Fibroblast of villous mesenchyme (primary cell): Measurements from ENCODE around the gene FOXK1. TPM values are rescaled to one million over a fixed set of nuclear protein-coding genes. Genes with fewer than 3 reads are reported as not detected.

Experiments used
- DNase-seq: peaks from one replicate; pipeline ENCODE4 v3.0.0-alpha.2; 2010; ENCODE audit warnings: low read depth
- H3K4me3 ChIP-seq: 2 replicates; pipeline ENCODE4 v1.5.1; 2011; ENCODE audit warnings: low read depth, mild to moderate bottlenecking, low read length
- total RNA-seq: library from RNA; depleted of rRNA; stranded (reverse); fragments of >200 nt; gene quantifications from 2 replicates; pipeline ENCODE4 v1.2.3, GENCODE V29; 2012
- TF ChIP-seq, protein P1 (sequence below): IDR thresholded peaks from 2 replicates; pipeline ENCODE4 v1.5.1; 2012; ENCODE audit warnings: low read depth, mild to moderate bottlenecking, low read length; ENCODE audit not compliant: insufficient read depth

FOXK1 gene
- total RNA-seq, 1 donor: 32.8 TPM

DNA sequence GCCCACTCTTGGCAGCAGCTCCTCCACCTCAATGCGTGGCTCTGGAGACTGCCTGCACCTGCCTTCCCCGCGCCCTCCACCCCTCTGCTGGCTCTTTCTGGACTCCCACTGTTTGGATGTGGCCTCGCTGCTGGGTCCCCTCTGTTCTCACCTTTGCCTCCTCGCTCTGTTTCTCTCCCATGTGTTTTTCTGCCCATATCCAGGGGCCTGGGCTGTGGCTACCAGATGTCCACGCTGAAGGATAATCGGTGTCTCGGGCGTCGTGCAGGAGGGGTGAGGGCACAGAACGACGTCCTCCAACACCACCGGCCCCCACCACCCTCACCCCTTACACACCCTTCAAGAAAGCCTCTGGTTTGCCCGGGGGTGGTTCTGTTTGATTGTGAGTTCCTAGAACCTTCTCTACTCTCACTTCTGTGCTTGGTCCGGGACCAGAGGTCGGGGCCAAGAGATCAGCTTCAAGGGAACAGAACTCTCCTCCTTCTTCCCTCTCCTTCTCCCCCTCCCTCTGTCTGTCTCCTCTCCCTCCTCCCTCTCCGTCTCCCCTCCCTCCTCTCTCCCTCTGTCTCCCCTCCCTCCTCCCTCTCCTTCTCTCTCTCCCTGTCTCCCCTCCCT, 125.0 kb downstream of the FOXK1 start:
- no peak for DNase-seq
- no peak overlapping the region for H3K4me3 ChIP-seq
- TF ChIP-seq, protein P1, sequence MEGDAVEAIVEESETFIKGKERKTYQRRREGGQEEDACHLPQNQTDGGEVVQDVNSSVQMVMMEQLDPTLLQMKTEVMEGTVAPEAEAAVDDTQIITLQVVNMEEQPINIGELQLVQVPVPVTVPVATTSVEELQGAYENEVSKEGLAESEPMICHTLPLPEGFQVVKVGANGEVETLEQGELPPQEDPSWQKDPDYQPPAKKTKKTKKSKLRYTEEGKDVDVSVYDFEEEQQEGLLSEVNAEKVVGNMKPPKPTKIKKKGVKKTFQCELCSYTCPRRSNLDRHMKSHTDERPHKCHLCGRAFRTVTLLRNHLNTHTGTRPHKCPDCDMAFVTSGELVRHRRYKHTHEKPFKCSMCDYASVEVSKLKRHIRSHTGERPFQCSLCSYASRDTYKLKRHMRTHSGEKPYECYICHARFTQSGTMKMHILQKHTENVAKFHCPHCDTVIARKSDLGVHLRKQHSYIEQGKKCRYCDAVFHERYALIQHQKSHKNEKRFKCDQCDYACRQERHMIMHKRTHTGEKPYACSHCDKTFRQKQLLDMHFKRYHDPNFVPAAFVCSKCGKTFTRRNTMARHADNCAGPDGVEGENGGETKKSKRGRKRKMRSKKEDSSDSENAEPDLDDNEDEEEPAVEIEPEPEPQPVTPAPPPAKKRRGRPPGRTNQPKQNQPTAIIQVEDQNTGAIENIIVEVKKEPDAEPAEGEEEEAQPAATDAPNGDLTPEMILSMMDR: no peak

DNA sequence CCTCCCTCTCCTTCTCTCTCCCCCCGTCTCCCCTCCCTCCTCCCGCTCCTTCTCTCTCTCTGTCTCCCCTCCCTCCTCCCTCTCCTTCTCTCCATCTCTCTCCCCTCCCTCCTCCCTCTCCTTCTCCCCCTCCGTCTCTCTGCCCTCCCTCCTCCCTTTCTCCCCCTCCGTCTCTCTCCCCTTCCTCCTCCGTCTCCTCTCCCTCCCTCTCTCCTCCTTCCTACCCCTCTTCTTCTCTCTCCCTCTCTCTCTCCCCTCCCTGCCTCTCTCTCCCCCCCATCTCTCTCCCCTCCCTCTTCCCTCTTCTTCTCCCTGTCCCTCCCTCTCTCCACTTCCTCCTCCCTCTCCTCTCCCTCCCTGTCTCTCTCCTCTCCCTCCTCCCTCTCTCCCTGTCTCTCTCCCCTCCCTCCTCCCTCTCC, 125.5 kb downstream of the FOXK1 start:
- no peak overlapping the region for H3K4me3 ChIP-seq
- TF ChIP-seq, protein P1: no peak
- no peak for DNase-seq

DNA sequence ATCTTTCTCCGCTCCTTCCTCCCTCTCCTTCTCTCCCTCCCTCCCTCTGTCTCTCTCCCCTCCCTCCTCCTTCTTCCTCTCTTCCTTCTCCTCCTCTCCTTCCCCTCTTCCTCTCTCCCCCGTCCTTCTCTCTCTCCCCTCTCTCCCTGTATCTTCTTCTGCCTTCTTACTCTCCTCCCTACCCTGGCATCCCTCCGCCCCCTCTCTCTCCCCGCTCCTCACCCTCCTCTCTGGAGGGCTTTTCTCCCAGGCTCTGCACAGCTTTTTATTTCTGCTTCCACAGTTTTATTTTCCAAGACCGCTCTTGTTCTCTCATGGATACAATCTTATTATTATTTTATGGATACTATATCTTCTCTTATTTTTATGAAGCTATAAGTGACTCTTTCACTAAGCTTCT, 125.9 kb downstream of the FOXK1 start:
- H3K4me3 ChIP-seq: no peak overlapping the region
- DNase-seq: no peak
- TF ChIP-seq, protein P1: no peak

DNA sequence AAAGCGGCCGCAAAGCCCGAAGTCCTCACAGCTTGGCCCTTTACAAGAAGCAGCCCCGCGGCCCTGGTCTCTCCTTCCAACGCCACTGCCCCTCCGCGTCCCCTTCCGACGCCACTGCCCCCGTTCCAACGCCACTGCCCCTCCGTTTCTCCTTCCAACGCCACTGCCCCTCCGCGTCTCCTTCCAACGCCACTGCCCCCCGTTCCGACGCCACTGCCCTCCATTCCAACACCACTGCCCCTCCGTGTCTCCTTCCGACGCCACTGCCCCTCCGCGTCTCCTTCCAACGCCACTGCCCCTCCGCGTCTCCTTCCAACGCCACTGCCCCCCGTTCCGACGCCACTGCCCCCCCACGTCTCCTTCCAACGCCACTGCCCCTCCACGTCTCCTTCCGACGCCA, 126.5 kb downstream of the FOXK1 start:
- TF ChIP-seq, protein P1: no peak
- DNase-seq: no peak

DNA sequence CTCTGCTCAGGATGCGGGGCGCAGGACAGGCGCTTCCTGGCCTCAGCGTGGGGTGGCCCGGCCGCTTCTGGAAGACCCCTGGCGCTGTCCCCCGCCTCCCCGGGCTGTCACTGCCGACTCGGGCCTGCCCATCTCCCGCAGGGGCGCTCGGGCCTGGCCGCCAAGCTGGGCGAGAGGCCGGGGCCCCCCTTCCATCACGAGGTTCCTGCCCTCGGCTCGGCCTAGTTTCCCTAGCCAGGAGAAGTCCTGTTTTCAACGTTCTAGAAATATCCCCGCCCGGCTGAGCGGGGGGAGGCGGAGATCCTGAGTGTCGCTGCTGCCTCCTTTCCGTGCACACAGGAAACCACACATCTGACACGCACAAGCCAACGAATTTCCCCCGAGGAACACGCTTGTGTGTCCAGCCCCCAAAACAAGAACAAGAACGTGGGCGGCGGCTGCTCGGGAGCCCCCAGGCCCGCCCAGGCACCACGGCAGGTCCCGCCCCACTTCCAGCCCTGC, 127.0 kb downstream of the FOXK1 start:
- no peak for DNase-seq
- TF ChIP-seq, protein P1: no peak

More for the DNA sequence above, 126.5 kb downstream of the FOXK1 start:
- H3K4me3 ChIP-seq: no peak overlapping the region

DNA sequence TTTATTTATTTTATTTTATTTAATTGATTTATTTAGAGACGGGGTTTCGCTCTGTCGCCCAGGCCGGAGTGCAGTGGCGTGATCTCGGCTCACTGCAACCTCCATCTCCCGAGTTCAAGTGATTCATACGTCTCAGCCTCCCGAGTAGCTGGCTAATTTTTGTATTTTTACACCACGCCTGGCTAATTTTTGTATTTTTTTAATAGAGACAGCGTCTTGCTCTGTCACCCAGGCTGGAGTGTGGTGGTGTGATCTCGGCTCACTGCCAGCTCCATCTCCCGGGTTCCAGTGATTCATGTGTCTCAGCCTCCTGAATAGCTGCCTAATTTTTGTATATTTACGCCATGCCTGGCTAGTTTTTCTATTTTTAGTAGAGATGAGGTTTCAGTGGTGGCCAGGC, 127.6 kb downstream of the FOXK1 start:
- H3K4me3 ChIP-seq: no peak overlapping the region
- DNase-seq: no peak
- TF ChIP-seq, protein P1: no peak

More for the DNA sequence above, 127.0 kb downstream of the FOXK1 start:
- no peak overlapping the region for H3K4me3 ChIP-seq

DNA sequence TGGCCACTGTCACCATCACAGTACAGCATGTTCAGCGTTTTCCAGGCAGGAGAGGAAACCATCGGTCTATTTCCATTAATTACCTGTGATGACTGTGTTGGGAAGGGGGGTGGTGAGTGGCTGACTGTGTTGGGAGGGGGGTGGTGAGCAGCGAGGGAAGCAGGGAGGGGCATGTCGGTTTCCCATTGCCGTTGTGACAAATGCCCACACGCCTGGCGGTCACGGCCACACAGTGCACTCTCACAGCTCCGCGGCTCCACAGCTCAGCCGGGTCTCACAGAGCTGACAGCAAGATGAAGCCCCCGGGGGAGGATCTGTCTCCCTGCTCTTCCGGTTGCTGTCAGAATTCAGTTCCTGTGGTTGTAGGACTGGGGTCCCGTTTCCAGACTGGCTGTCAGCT, 132.3 kb downstream of the FOXK1 start:
- no peak overlapping the region for H3K4me3 ChIP-seq
- no peak for DNase-seq
- TF ChIP-seq, protein P1: no peak
